ENCODE data around the gene MACF1.

DNA sequence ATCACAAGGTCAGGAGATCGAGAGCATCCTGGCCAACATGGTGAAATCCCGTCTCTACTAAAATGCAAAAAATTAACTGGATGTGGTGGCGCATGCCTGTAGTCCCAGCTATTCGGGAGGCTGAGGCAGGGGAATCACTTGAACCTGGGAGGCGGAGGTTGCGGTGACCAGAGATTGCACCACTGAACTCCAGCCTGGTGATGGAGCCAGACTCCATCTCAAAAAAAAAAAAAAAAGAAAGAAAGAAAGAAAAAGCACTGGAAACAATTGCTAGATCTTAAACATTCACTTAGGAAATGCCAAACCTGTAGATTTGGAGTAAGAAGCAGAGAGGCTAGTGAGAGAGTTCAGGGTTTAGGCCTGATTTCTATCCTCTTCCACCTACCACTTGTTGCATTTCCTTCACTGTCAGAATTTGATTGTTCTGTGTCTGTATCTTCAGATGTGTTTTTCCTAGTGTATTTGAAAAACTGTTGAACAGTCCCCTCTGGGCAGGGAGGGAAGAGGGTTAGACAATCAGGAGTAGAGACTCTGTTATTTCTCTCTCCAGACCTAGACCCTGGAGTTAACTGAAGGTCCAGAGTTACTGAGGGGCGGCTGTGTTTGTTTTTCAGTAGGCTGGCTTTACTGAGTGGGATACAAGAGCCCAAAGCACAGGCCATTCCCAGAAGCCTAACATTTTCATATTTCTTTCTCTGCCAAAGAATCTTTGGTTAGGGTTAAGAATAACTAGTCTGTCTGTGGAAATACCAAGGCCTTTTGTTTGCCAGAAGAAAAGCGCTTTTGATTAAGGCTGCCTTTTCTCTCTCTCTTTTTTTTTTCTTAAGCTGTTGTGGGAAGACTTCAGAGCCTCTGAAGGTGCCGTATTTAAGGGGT lies 31.1 kb upstream of the MACF1 start:
- TF ChIP-seq CTCF (IDR thresholded peaks at IDR 0.05) (no peak), POLR2AphosphoS5 (IDR thresholded peaks at IDR 0.05) (no peak), EP300 (IDR thresholded peaks at IDR 0.05) (no peak)
